HCT116 (cell line): Measurements from ENCODE around the gene USP12. TPM values are rescaled to one million over a fixed set of nuclear protein-coding genes. Genes with fewer than 3 reads are reported as not detected.
A peak's percentile ranks its signal among the peaks of the same experiment; 100 is the strongest.

Experiments used
- ATAC-seq: fragments of 200-7000 bp; cut with Tn5 transposase; 2 replicates; pipeline ENCODE4 v1.9.1; 2020; ENCODE audit warnings: mild to moderate bottlenecking, moderate library complexity
- BruUV-seq: library from RNA; stranded (reverse); fragments of 400-500 nt; replicated peaks from 2 replicates; lab custom pipeline; 2021; lab: Mats Ljungman, UMichigan
- CTCF ChIA-PET: fragments of 300-600 bp; sonication (Branson Sonifier 250); formaldehyde crosslinking; loops from one replicate; lab custom pipeline; 2021; ENCODE audit warnings: antibody characterized with exemption; lab: Charles Lee
- POLR2A ChIA-PET: fragments of 300-600, 350-600 bp; sonication (Branson Sonifier 250); formaldehyde crosslinking; loops from one replicate; lab custom pipeline; 2021; ENCODE audit warnings: antibody characterized with exemption; lab: Charles Lee
- RAD21 ChIA-PET, 2 experiments: fragments of 300-600 bp; sonication (Branson Sonifier 250); formaldehyde crosslinking; loops; one replicate each; lab custom pipeline; 2023; ENCODE audit warnings: low total read pairs in 2 of 2; ENCODE audit not compliant: uncharacterized antibody in 2 of 2, unreplicated experiment in 2 of 2, low non-redundant PET in 1 of 2; lab: Charles Lee
- DNase-seq: peaks from one replicate; pipeline ENCODE4 v3.0.0-alpha.2; 2010; ENCODE audit warnings: low read depth, low spot score
- H2AFZ ChIP-seq: fragments of 200-600 bp; shearing (Covaris generic), sonication (generic); 2 replicates; pipeline ENCODE4 v1.6.1; 2017; ENCODE audit warnings: low read depth, mixed run types, mixed read lengths, antibody characterized with exemption, low read length; ENCODE audit not compliant: poor library complexity, severe bottlenecking
- H3K27ac ChIP-seq: 2 replicates; pipeline ENCODE4 v1.5.1; 2012; ENCODE audit warnings: low read depth, low read length
- H3K27me3 ChIP-seq: fragments of 200-600 bp; sonication (generic); 2 replicates; pipeline ENCODE4 v1.6.1; 2016; ENCODE audit warnings: mixed run types, low read length, mixed read lengths; ENCODE audit not compliant: insufficient read depth
- H3K36me3 ChIP-seq, 2 experiments: fragments of 200-500 bp in 1 of 2; fragments of 200-600 bp in 1 of 2; sonication (Bioruptor generic) in 1 of 2; sonication (generic) in 1 of 2; 2 replicates each; pipeline versions ENCODE4 v1.5.1 to v1.6.1; 2014 to 2016; ENCODE audit warnings: low read length in 2 of 2, inconsistent platforms in 1 of 2, mixed read lengths in 1 of 2, mixed run types in 1 of 2; ENCODE audit not compliant: insufficient read depth in 2 of 2, control insufficient read depth in 1 of 2
- H3K4me1 ChIP-seq, 2 experiments: fragments of 200-600 bp in 1 of 2; sonication (generic) in 1 of 2; 2 replicates each; pipeline versions ENCODE4 v1.5.1 to v1.6.1; 2012 to 2017; ENCODE audit warnings: low read length in 2 of 2, inconsistent platforms in 1 of 2, mild to moderate bottlenecking in 1 of 2, mixed read lengths in 1 of 2, mixed run types in 1 of 2, moderate library complexity in 1 of 2; ENCODE audit not compliant: insufficient read depth in 2 of 2, control insufficient read depth in 1 of 2
- H3K4me2 ChIP-seq: fragments of 200-600 bp; sonication (generic); 2 replicates; pipeline ENCODE4 v1.6.1; 2017; ENCODE audit warnings: mixed run types, low read length, mixed read lengths
- H3K4me3 ChIP-seq, 2 experiments: fragments of 200-600 bp in 1 of 2; sonication (generic) in 1 of 2; replicated peaks in 1 of 2; 2 replicates each; pipeline ENCODE4 v1.5.1; 2011 to 2016; ENCODE audit warnings: low read length in 2 of 2, control low read depth in 1 of 2, low read depth in 1 of 2, mild to moderate bottlenecking in 1 of 2, mixed read lengths in 1 of 2, mixed run types in 1 of 2
- H3K79me2 ChIP-seq: fragments of 200-600 bp; sonication (generic); 2 replicates; pipeline ENCODE4 v1.6.1; 2017; ENCODE audit warnings: mild to moderate bottlenecking, mixed run types, low read length, moderate library complexity, mixed read lengths; ENCODE audit not compliant: insufficient read depth
- H3K9ac ChIP-seq: fragments of 200-600 bp; sonication (generic); 2 replicates; pipeline ENCODE4 v1.6.1; 2016; ENCODE audit warnings: low read length, mixed read lengths
- H3K9me2 ChIP-seq: fragments of 200-600 bp; sonication (generic), shearing (Covaris generic); 2 replicates; pipeline ENCODE4 v1.6.1; 2017; ENCODE audit warnings: mixed run types, mild to moderate bottlenecking, moderate library complexity; ENCODE audit not compliant: insufficient read depth
- H3K9me3 ChIP-seq, 2 experiments: fragments of 200-500 bp in 1 of 2; fragments of 200-600 bp in 1 of 2; sonication (Bioruptor generic) in 1 of 2; sonication (generic) in 1 of 2; 2 replicates each; pipeline ENCODE4 v1.6.1; 2014 to 2017; ENCODE audit warnings: low read length in 2 of 2, mixed read lengths in 2 of 2, inconsistent platforms in 1 of 2, low read depth in 1 of 2, mild to moderate bottlenecking in 1 of 2, mixed run types in 1 of 2, moderate library complexity in 1 of 2; ENCODE audit not compliant: control insufficient read depth in 1 of 2, insufficient read depth in 1 of 2
- H4K20me1 ChIP-seq: fragments of 200-600 bp; sonication (generic), shearing (Covaris generic); 2 replicates; pipeline ENCODE4 v1.6.1; 2017; ENCODE audit warnings: mixed run types, mild to moderate bottlenecking, moderate library complexity; ENCODE audit not compliant: insufficient read depth
- CBX3 ChIP-seq: IDR thresholded peaks from 2 replicates; pipeline ENCODE4 v1.6.1; 2012; ENCODE audit warnings: low read depth
- CEBPB ChIP-seq: IDR thresholded peaks from 2 replicates; pipeline ENCODE4 v1.6.1; 2012; ENCODE audit warnings: low read depth
- CTCF ChIP-seq, 3 experiments: fragments of 200-600 bp in 1 of 3; sonication (generic) in 1 of 3; IDR thresholded peaks in 2 of 3; conservative IDR thresholded peaks in 1 of 3; 2 replicates each; pipeline ENCODE4 v1.5.1; 2012 to 2017; ENCODE audit warnings: low read depth in 2 of 3, low read length in 2 of 3, antibody characterized with exemption in 1 of 3, borderline replicate concordance in 1 of 3, control low read depth in 1 of 3, mild to moderate bottlenecking in 1 of 3, mixed read lengths in 1 of 3, mixed run types in 1 of 3, moderate library complexity in 1 of 3; ENCODE audit not compliant: insufficient read depth in 1 of 3
- EGR1 ChIP-seq: IDR thresholded peaks from 2 replicates; pipeline ENCODE4 v1.6.1; 2012; ENCODE audit warnings: low read depth
- FOSL1 ChIP-seq: IDR thresholded peaks from 2 replicates; pipeline ENCODE4 v1.6.1; 2012; ENCODE audit warnings: low read depth
- JUND ChIP-seq: IDR thresholded peaks from 2 replicates; pipeline ENCODE4 v1.6.1; 2012
- MAX ChIP-seq: IDR thresholded peaks from 2 replicates; pipeline ENCODE4 v1.6.1; 2012
- POLR2AphosphoS5 ChIP-seq: IDR thresholded peaks from 2 replicates; pipeline ENCODE4 v1.6.1; 2011; ENCODE audit warnings: mild to moderate bottlenecking, low read depth, low read length, moderate library complexity
- RAD21 ChIP-seq: IDR thresholded peaks from 2 replicates; pipeline ENCODE4 v1.6.1; 2012; ENCODE audit warnings: low read depth, mild to moderate bottlenecking
- SIN3A ChIP-seq: IDR thresholded peaks from 2 replicates; pipeline ENCODE4 v1.6.1; 2012; ENCODE audit warnings: low read depth
- SP1 ChIP-seq: IDR thresholded peaks from 2 replicates; pipeline ENCODE4 v1.6.1; 2012; ENCODE audit warnings: low read depth
- YY1 ChIP-seq: IDR thresholded peaks from 2 replicates; pipeline ENCODE4 v1.6.1; 2011; ENCODE audit warnings: low read length, low read depth, moderate library complexity, mild to moderate bottlenecking; ENCODE audit not compliant: insufficient replicate concordance; ENCODE audit errors: extremely low read depth
- ZBTB33 ChIP-seq: IDR thresholded peaks from 2 replicates; pipeline ENCODE4 v1.6.1; 2011; ENCODE audit warnings: mild to moderate bottlenecking, low read length, moderate library complexity; ENCODE audit not compliant: insufficient replicate concordance; ENCODE audit errors: extremely low read depth
- intact Hi-C: fragments of 100-400 bp; cut with micrococcal nuclease; formaldehyde crosslinking; loops from 2 replicates; pipeline ENCODE4 v1.10.0; 2022
- total RNA-seq: library from RNA; stranded (reverse); gene quantifications from one replicate; pipeline ENCODE4 v1.2.1, GENCODE V29; 2021; ENCODE audit not compliant: unreplicated experiment

The USP12 gene
- total RNA-seq, 1 experiment from 2014 or later, result 28.3 TPM

GRCh38 chr13:27182844-27183497, 11.4 kb upstream of the USP12 start:
- Histone ChIP-seq H2AFZ (peak overlapping the region; percentile 91), H3K4me3 (peak overlapping the region in 1 of 2 experiments; percentile 39; a peak in 2 of 4 replicates), H3K9me2 (no peaks in the 10 kb centered on the region), H3K36me3 (no peaks in the 10 kb centered on the region), H3K4me2 (peak overlapping the region; percentile 76), H3K9ac (peak overlapping the region; percentile 39), H3K9me3 (no peaks in the 10 kb centered on the region), H3K27ac (peak overlapping the region; percentile 19; the same call in 1 of the 2 replicates), H3K27me3 (no peaks in the 10 kb centered on the region), H3K79me2 (no peaks in the 10 kb centered on the region), H4K20me1 (no peaks in the 10 kb centered on the region), H3K4me1 (peaks cover 8 to 38% of the 10 kb centered on the region in 2 experiments; a peak in 3 of 4 replicates)
- intact Hi-C loops, result no loop called here
- ATAC-seq (peak; percentile 91), DNase-seq (peak; percentile 78)
- POLR2A ChIA-PET, result interaction anchor here (3.5 kb wide), 1 partner anchor 12 kb away, joined by 11 read pairs; no protein-coding TSS in a partner anchor
- CTCF ChIA-PET, result interaction anchor here (2.0 kb wide), 1 partner anchor 12 kb away, joined by 6 read pairs; no protein-coding TSS in a partner anchor
- no peak for TF ChIP-seq CTCF (IDR thresholded peaks at IDR 0.05 in 2 of 3, conservative IDR thresholded peaks at IDR 0.05 in 1 of 3; ENCODE audit: borderline replicate concordance in 1 of 3, insufficient read depth in 1 of 3, low read depth in 2 of 3, low read length in 2 of 3)
- TF ChIP-seq YY1, result no peak
- TF ChIP-seq RAD21, result peak; percentile 37; the same call in 1 of the 2 replicates
- TF ChIP-seq EGR1, result no peak
- peak; percentile 80 for TF ChIP-seq SP1
- TF ChIP-seq SIN3A, result no peak
- peak; percentile 85 for TF ChIP-seq FOSL1
- peak; percentile 22 for TF ChIP-seq ZBTB33
- TF ChIP-seq CEBPB, result no peak
- peak; percentile 31; the same call in 1 of the 2 replicates for TF ChIP-seq MAX
- TF ChIP-seq POLR2AphosphoS5, result peak; percentile 50; the same call in 1 of the 2 replicates
- TF ChIP-seq CBX3, result peak; percentile 80; the same call in 1 of the 2 replicates
- TF ChIP-seq JUND, result peak; percentile 82
- BruUV-seq, result no TSS peak
- RAD21 ChIA-PET, result interaction anchor here in 1 of 2 experiments (1.2 kb wide), 1 partner anchor 12 kb away, joined by 3 read pairs; no protein-coding TSS in a partner anchor
